Measurements from ENCODE around the gene LRP2.

- no peak for TF ChIP-seq POLR2A (IDR thresholded peaks at IDR 0.05)
- no peak for TF ChIP-seq CTCF (IDR thresholded peaks at IDR 0.05)
Measured at GRCh38 chr2:169146220-169146619, 216.1 kb downstream of the LRP2 start.

All from thyroid gland (tissue), 4 donors.